Panc1 (cell line): Measurements from ENCODE around the gene CENPU. TPM values are rescaled to one million over a fixed set of nuclear protein-coding genes. Genes with fewer than 3 reads are reported as not detected.

Source experiments
- ATAC-seq: fragments of 200-7000 bp; cut with Tn5 transposase; 2 replicates; pipeline ENCODE4 v1.9.1; 2020; ENCODE audit warnings: mild to moderate bottlenecking, moderate library complexity
- BruUV-seq: library from RNA; stranded (reverse); fragments of 400-500 nt; replicated peaks from 2 replicates; lab custom pipeline; 2021; lab: Mats Ljungman, UMichigan
- CTCF ChIA-PET: fragments of 300-600 bp; sonication (Branson Sonifier 250); formaldehyde crosslinking; loops from one replicate; lab custom pipeline; 2022; ENCODE audit warnings: antibody characterized with exemption; lab: Charles Lee
- POLR2A ChIA-PET: fragments of 300-600 bp; sonication (Branson Sonifier 250); formaldehyde crosslinking; loops from one replicate; lab custom pipeline; 2022; ENCODE audit warnings: antibody characterized with exemption; lab: Charles Lee
- DNase-seq: peaks from one replicate; pipeline ENCODE4 v3.0.0-alpha.2; 2010; ENCODE audit warnings: low read depth, low spot score
- H3K27ac ChIP-seq: 2 replicates; pipeline ENCODE4 v1.5.1; 2011; ENCODE audit warnings: mild to moderate bottlenecking, low read length, inconsistent platforms
- H3K27me3 ChIP-seq: fragments of 200-500 bp; sonication (Bioruptor generic); 2 replicates; pipeline ENCODE4 v1.6.0; 2014; ENCODE audit warnings: low read length, inconsistent platforms; ENCODE audit not compliant: control insufficient read depth, insufficient read depth
- H3K36me3 ChIP-seq: fragments of 200-500 bp; sonication (Bioruptor generic); 2 replicates; pipeline ENCODE4 v1.5.1; 2014; ENCODE audit warnings: inconsistent platforms, mild to moderate bottlenecking, low read length, moderate library complexity; ENCODE audit not compliant: control insufficient read depth, insufficient read depth
- H3K4me1 ChIP-seq: 2 replicates; pipeline ENCODE4 v1.5.1; 2011; ENCODE audit warnings: inconsistent platforms, mild to moderate bottlenecking, low read length, moderate library complexity; ENCODE audit not compliant: control insufficient read depth, insufficient read depth
- H3K4me3 ChIP-seq, 2 experiments: 2 replicates each; pipeline ENCODE4 v1.5.1; 2011 to 2012; ENCODE audit warnings: low read depth in 2 of 2, low read length in 2 of 2, mild to moderate bottlenecking in 2 of 2, inconsistent platforms in 1 of 2, moderate library complexity in 1 of 2
- H3K9me3 ChIP-seq: fragments of 200-500 bp; sonication (Bioruptor generic); 2 replicates; pipeline ENCODE4 v1.5.1; 2014; ENCODE audit warnings: low read depth, mild to moderate bottlenecking, inconsistent platforms, low read length, moderate library complexity; ENCODE audit not compliant: control insufficient read depth, insufficient read depth
- CTCF ChIP-seq: fragments of 450-650 bp; IDR thresholded peaks from 2 replicates; pipeline ENCODE4 v1.5.1; 2017; ENCODE audit warnings: mild to moderate bottlenecking
- POLR2AphosphoS5 ChIP-seq: IDR thresholded peaks from 2 replicates; pipeline ENCODE4 v1.6.1; 2012; ENCODE audit warnings: mild to moderate bottlenecking, low read depth, low read length, moderate library complexity
- SIN3A ChIP-seq: IDR thresholded peaks from 2 replicates; pipeline ENCODE4 v1.6.1; 2012; ENCODE audit warnings: low read depth, mild to moderate bottlenecking, low read length, moderate library complexity, borderline replicate concordance; ENCODE audit not compliant: insufficient read depth
- TCF7L2 ChIP-seq: IDR thresholded peaks from 2 replicates; pipeline ENCODE4 v1.6.1; 2011; ENCODE audit warnings: mild to moderate bottlenecking, low read depth, low read length, inconsistent platforms
- in situ Hi-C: cut with HindIII; loops from 2 replicates; pipeline ENCODE4 v1.10.0; 2016; ENCODE audit warnings: low sequenced_read_pairs, low pct_unique_long_range_greater_than_20kb
- intact Hi-C: fragments of 100-400 bp; cut with micrococcal nuclease; formaldehyde crosslinking; loops from one replicate; pipeline ENCODE4 v1.10.0; 2022; ENCODE audit not compliant: unreplicated experiment
- total RNA-seq: library from RNA; stranded (reverse); gene quantifications from one replicate; pipeline ENCODE4 v1.2.1, GENCODE V29; 2021; ENCODE audit not compliant: unreplicated experiment
- TF ChIP-seq, protein P1 (sequence below), 2 experiments: IDR thresholded peaks; 2 replicates each; pipeline ENCODE4 v1.6.1; 2011 to 2012; ENCODE audit warnings: low read depth in 2 of 2, control low read depth in 1 of 2, low read length in 1 of 2, mild to moderate bottlenecking in 1 of 2, moderate library complexity in 1 of 2; ENCODE audit not compliant: insufficient read depth in 1 of 2

The CENPU gene
- total RNA-seq, 1 experiment from 2014 or later = 16.6 TPM

GRCh38 chr4:184755278-184755677, 21.4 kb upstream of the CENPU start:
- Histone ChIP-seq H3K27ac (no peak overlapping the region), H3K4me1 (no peaks in the 10 kb centered on the region), H3K9me3 (no peaks in the 10 kb centered on the region), H3K27me3 (no peaks in the 10 kb centered on the region), H3K36me3 (no peaks in the 10 kb centered on the region), H3K4me3 (no peak overlapping the region)
- BruUV-seq = no TSS peak
- no peak for DNase-seq
- intact Hi-C loops = no loop called here
- ChIA-PET CTCF (no interaction called here), POLR2A (no interaction called here)
- TF ChIP-seq, protein P1, sequence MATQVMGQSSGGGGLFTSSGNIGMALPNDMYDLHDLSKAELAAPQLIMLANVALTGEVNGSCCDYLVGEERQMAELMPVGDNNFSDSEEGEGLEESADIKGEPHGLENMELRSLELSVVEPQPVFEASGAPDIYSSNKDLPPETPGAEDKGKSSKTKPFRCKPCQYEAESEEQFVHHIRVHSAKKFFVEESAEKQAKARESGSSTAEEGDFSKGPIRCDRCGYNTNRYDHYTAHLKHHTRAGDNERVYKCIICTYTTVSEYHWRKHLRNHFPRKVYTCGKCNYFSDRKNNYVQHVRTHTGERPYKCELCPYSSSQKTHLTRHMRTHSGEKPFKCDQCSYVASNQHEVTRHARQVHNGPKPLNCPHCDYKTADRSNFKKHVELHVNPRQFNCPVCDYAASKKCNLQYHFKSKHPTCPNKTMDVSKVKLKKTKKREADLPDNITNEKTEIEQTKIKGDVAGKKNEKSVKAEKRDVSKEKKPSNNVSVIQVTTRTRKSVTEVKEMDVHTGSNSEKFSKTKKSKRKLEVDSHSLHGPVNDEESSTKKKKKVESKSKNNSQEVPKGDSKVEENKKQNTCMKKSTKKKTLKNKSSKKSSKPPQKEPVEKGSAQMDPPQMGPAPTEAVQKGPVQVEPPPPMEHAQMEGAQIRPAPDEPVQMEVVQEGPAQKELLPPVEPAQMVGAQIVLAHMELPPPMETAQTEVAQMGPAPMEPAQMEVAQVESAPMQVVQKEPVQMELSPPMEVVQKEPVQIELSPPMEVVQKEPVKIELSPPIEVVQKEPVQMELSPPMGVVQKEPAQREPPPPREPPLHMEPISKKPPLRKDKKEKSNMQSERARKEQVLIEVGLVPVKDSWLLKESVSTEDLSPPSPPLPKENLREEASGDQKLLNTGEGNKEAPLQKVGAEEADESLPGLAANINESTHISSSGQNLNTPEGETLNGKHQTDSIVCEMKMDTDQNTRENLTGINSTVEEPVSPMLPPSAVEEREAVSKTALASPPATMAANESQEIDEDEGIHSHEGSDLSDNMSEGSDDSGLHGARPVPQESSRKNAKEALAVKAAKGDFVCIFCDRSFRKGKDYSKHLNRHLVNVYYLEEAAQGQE (IDR thresholded peaks at IDR 0.05; ENCODE audit: insufficient read depth in 1 of 2, low read depth in 2 of 2, low read length in 1 of 2) = no peak
- no peak for TF ChIP-seq SIN3A
- no peak for TF ChIP-seq TCF7L2
- no peak for TF ChIP-seq POLR2AphosphoS5
- TF ChIP-seq CTCF = no peak
- in situ Hi-C loops = no loop called here
- ATAC-seq = no peak

DNA sequence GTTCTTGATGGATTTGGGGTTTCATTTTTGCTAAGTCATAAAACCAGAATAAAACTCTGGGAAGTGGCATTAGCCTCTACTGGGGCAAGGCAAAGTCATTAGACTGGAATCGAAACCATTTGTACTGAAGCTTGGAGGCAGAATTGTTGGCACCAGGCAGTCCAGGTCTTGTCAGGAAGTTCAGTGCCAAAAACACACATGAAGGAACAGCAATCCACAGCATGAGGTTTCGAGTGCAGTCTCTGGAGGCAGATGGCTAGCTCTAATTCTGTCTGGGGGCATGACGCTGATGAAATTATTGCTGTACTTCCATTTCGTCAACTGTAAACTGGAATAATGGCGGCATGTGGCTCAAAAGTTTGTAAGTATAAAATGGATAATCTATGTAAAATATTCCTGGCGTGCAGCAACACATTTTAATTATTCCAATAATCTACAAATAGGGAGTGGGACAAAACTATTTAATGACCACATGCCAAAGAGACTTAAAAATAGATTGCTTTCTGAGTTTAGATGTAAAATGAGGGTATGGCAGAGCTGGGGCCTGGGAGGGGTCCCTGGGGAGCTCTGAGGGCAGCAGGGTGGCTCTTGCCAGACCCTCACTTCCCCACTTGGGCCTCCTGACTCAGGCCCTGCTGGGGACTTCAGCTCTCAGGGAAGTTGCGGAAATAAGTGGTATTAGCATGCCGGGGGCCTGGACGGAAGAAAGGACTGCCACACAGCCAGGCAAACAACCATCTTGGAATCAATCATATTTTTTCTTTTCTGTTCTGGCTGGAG, 18.8 kb upstream of the CENPU start:
- in situ Hi-C loops (no loop called here), intact Hi-C loops (no loop called here)
- POLR2A ChIA-PET = no interaction called here
- no peak for DNase-seq
- H3K4me1 ChIP-seq = no peaks in the 10 kb centered on the region
- no peaks in the 10 kb centered on the region for H3K36me3 ChIP-seq
- BruUV-seq = no TSS peak
- TF ChIP-seq TCF7L2 = no peak
- no peak for TF ChIP-seq POLR2AphosphoS5
- TF ChIP-seq, protein P1 (IDR thresholded peaks at IDR 0.05; ENCODE audit: insufficient read depth in 1 of 2, low read depth in 2 of 2, low read length in 1 of 2) = no peak
- TF ChIP-seq SIN3A = no peak
- no peak for TF ChIP-seq CTCF
- no peak overlapping the region for H3K4me3 ChIP-seq
- H3K27me3 ChIP-seq = no peaks in the 10 kb centered on the region
- H3K9me3 ChIP-seq = no peaks in the 10 kb centered on the region
- no peak for ATAC-seq
- CTCF ChIA-PET = no interaction called here
- no peak overlapping the region for H3K27ac ChIP-seq
